GM21381 (cell line): ENCODE measurements around the gene UBE2E3.

Experiments used
- ATAC-seq: cut with Tn5 transposase; IDR thresholded peaks from one replicate; pipeline ENCODE4 v1.9.1; 2021; ENCODE audit warnings: mild to moderate bottlenecking, moderate library complexity; ENCODE audit not compliant: unreplicated experiment

The UBE2E3 gene

DNA sequence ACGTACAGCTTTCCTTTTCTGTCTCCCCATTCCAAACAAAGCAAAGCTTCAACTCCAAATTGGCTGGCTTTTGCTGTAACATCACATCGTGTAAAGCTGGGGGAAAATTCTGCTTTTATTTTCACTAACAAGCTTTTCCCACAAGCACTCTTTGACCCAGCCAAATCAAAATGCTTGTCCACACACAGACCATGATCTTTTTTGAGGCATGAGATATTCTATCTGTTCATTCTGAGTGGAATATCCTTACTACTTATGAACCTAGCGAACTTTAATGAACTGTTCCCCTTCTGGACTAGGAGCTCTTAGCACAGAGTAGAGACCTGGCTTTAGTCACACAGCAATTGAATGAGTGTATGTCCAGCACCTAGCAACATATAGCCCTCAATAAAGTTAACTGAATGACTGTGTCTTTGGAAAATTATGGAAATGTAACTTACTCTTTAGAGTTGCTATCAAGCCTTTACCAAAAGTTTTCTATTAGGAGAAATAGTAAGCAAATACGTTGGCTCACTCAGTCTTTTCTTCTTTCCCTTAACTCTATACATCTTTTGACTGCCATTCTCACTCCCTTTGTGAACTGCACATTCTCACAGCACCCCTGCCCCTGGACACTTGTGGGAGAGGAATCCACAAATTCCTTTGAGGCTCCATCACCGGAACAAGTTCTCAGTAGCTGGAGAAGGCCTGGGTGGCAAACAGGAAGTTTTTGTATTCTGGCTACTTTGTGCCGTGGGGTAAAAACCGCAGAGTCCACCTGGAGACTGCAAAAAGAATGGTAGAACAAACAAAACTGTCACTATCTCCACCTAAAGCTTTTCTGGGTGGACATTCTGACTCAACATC, 1.3 kb upstream of the UBE2E3 start:
- no peak for ATAC-seq

DNA sequence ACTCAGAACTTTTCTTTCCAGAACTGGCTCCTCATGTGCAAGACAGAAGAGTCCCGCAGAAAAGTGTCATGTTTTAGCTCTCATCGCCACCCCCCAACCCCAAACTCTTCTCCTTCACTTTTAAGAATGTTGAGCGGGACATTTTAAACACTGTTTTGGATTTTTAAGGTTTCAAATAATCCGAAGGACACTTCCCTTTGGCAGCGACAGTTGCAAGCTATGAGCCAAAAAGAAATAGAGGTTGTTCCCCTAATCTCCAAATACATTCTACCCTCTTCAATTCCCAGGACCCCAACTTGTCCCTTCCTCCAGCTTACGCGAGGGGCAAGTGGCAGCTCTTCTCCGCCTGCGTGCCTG, 678 bp upstream of the UBE2E3 start:
- ATAC-seq: no peak

- peak; percentile 20 for ATAC-seq
These were observed 822 bp downstream of the UBE2E3 start for GRCh38 chr2:180980943-180981911.

DNA sequence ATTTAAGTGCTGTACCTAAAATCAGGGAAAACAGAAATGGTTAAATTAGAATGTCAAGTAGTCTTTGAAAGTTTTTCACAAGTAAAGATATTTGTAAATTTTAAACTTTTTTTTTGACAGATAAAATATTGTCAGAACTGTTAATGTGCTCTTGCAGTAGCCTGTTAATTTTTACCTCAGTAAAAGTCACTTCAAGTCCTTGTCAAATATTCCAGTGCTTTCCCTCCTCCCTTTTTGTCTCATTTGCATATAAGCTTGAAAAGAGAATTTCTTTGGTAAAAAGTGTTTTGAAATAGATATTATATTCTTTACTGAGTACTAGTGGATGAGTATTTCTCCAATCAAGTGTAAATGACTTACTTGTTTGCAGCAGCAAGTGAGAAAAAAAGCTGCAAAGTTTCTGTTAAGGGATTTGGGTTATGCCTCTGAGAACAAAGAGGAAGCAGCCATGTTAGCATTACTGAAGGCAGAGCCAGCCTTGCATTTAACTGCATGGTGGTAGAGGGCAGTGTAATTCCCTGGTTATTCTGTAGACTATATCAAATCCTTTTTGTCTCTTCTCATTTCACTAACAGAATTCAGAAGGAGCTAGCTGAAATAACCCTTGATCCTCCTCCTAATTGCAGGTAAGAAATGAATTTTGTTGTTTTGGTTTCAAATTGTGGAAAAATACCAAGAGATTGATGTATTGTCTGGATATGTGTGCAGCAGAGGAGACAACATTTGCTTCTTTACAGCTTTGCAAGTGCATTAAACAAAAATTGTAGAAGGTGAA, 3.2 kb downstream of the UBE2E3 start:
- ATAC-seq: peak; percentile 34

- ATAC-seq: no peak
These were observed 5.5 kb downstream of the UBE2E3 start for GRCh38 chr2:180985771-180986395.

DNA sequence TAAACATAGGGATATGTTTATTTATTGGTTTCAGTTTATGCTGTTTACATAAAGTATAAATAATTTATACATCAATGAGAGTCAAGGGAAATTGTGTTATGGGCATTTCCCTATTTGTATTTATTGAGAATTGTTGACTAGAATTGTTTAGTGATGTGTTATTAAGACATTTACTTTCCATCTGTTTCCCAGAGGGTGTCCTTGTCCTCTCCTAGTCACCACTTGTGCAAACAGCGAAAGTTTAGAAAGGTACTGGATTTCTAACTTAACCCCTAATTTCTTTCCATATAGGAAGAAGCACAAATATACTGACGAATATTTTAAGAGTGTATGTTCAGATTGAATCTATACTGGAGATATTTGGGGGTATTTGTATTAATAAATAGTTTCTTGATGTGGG, 6.7 kb downstream of the UBE2E3 start:
- ATAC-seq: no peak

DNA sequence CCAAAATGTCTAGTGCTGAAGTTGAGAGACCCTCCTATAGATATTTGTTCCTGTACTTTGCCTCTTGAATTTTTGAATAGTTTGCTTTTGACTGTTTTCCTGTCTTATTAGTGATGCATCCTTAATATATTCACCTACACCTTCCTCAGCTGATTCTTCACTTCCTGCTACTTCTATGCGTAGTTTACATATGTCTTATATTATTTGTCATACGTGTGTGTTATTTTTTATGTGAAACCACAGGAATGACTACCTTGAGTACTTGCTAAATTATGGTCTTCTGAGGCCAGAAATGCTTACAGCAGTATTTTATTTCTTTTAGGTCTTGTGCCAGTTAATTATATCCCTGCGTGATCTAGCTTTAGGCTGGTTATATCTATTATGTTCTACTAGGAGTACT, 9.9 kb downstream of the UBE2E3 start:
- ATAC-seq: no peak

GRCh38 chr2:180990794-180991193, 10.4 kb downstream of the UBE2E3 start:
- no peak for ATAC-seq

GRCh38 chr2:180991361-180991760, 11.0 kb downstream of the UBE2E3 start:
- ATAC-seq: no peak

DNA sequence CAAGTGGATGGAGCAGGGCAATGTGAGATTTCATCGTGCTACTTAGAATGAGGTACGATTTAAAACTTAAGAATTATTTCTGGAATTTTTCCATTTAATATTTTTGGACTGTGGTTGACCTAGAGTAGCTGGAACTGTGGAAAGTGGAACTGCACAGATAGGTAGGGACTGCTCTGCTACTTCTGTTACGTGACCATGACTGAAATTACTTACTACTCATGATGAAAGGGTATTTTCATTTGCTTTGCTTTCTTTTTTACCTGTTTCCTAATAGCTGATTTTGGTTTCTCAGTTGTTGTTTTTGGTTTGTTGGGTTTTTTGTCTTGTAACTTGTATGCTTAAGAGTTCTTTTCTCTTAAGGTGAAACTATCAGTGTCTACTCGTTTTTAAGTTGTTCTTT, 11.4 kb downstream of the UBE2E3 start:
- ATAC-seq: peak; percentile 73

GRCh38 chr2:180992994-180993393, 12.6 kb downstream of the UBE2E3 start:
- ATAC-seq: no peak

GRCh38 chr2:180999274-180999964, 19.0 kb downstream of the UBE2E3 start:
- ATAC-seq: no peak

DNA sequence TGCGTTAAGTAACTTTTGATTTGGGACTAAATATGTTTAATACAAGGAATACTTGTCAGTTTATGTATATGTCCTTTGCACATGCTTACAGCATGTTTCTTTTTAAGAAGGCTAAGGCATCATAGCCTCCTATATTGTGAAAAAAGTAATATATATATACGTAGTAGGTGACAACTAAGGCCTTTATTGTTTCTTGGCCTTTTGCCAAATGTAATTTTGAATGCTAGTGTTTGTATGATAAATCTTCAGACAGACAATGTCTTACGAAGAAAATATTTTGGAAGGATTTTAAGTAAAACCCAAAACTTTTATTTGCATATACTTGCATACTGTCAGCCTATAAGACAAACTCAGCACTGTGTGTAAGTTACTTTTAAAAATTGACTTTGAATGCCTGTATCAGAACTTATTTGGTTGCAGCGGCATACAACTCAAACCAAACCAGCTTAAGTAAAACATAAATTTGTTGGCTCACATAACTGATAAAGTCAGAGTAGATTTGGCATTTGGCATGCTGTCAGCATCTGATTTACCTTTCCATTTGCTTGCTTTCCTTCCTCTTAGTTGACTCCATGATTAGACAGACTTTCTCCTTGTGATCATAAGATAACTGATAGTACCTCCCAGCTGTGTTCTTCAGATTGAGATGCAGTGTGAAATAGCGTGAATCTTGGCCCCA, 24.4 kb downstream of the UBE2E3 start:
- no peak for ATAC-seq

DNA sequence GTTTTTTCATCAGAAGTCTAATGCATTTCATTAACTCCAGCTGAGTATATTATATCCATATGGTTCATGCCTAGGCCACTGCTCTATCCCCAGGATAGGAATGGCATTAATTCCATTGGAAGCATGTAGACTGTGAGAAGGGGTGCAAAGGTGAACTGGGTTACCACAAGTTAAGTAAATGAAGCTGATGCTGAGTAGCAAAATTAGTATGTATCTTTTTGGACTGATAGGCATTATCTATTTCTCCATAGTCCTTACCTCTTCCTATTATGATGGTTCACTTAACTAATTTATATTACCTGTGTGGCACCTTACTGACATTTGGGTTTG, 24.9 kb downstream of the UBE2E3 start:
- no peak for ATAC-seq

DNA sequence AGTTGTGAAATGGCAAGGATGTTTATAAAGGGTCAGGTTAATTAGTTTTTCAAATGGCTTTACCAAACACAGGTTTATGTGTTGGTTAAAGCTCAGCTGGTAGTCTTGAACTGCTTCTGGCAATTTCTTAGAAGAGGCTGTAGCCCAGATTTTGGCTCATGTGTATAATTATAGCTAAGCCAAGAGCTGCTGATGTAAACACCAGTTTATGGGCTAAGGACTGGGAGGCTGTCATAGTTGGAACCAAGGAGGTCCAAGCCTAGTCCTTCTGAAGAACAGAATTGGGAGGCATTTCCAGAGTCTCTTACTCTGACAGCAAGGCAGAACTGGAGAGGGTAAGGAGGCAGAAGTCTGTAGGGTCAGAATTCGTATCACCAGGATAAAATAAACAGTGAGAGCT, 25.4 kb downstream of the UBE2E3 start:
- no peak for ATAC-seq

DNA sequence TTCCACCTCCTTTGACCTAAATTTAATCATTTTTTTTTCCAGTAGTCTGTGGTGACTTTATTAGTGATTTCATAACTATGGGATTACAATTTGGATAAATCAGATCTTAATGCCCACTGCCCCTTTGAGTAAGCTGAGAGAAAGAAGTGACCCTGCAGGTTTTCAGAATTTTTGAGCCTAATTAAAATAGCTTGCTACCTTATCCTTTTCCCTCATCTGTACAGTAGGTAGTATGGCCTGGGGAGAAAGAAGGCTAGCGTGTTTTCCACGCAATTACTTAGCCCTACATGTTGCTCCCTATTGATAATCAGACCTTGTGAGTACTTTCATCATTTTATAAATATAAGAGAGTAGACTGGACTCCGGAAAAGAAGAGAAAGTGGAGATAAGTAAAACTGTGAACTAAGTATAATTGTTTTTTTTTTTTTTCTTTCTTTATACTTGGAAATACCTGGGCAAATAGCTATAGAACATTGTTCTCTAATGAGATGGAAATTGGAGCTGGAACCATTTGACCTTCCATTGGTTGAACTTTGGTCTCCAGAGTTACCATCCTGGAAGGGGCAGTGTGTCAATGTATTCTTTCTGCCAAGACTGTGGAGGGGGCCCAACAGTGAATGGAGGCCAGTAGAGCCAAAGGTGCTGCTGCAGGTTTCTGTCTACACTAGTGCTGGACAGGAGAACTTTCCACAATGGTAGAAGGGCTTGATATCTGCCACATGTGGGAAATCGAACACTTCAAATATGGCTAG, 26.9 kb downstream of the UBE2E3 start:
- no peak for ATAC-seq

DNA sequence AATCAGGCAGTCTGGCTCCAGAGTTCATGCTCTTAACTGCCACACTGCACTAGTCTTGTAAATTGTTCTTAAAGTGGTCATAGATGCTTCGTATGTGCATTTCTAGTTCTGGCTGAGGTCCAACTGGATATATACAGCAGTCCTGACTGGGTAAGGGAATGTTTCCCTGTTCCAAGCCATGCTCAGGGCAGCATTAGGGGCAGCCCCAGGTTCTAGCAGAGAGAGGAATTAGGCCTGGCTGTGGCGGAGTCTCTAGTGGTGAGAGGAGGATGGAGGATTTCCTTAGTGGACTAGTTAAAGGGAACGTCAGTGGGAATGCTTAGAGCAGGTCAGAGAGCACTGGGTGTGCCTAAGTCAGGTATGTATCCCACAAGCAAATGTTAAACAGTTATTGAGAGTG, 28.0 kb downstream of the UBE2E3 start:
- ATAC-seq: no peak

DNA sequence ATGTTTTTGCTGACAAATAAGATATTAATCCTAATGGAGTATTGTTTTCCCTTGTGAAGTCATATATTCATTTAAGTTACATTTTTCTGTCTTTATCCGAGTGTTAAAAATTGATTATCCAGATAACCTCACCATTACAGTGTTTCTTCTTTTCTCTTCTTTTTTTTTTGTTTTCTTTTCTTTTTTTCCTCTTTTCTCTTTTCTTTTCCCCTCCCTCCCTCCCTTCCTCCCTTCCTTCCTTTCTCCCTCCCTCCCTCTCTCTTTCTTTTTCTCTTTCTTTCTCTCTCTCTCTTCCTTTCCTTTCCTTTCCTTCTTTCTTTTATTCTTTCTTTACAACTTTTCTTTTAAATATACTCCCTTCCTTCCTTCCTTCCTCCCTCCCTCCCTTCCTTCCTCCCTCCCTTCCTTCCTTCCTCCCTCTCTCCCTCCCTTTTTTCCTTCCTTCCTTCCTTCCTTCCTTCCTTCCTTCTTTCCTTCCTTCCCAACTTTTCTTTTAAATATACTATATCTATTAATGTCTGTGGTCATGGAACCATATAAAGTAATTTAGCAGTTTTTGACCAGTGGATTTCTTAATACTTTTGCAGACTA, 40.9 kb downstream of the UBE2E3 start:
- ATAC-seq: no peak

DNA sequence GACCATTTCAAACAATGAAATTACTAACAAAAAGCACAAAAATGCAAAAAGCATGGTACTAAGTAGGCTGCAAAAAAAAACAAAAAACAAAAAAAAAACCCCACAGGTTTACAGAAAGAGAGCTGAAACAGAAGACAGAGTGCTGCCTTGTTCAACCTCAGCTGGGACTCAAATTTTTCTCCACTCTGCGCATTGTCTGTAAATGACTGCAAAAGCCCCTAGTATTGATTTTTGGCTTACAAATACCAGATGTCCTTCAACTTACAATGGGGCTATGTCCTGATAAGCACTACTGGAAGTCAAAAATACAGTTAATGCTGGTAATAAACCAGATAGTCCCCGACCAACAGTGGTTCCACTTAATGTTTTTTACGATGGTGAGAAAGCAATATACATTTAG, 42.2 kb downstream of the UBE2E3 start:
- ATAC-seq: no peak
